ENCODE data around the gene BNIP1. TPM values are rescaled to one million over a fixed set of nuclear protein-coding genes. Genes with fewer than 3 reads are reported as not detected.

Gene BNIP1
- total RNA-seq, 2 experiments from 2014 or later: 29.4 to 30.4 TPM

DNA sequence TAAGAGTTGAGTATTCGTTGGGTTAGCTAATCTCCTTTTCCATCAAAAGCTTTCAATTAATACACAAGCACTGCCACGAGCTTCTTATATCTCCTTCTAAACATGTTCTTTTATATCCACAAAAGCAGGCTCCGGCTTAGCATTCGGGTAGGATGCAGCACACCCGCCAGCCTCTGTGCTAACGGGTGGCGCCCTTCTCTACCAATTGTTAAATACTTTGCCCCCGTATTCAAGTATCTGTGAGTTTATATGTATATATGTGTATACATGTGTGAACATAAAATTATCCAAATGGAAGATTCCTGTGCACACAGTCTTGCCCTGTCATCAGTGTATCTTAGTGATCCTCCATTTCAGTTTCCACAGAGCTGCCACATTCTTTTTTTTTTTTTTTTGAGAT is 27.8 kb downstream of the BNIP1 start:
- Mint-ChIP-seq H3K4me3 (no peak overlapping the region), H3K27ac (no peak overlapping the region), H3K4me1 (ENCODE audit: low read depth) (no peaks in the 10 kb centered on the region), H3K36me3 (ENCODE audit: low read depth) (no peaks in the 10 kb centered on the region), H3K9me3 (no peaks in the 10 kb centered on the region), H3K27me3 (ENCODE audit: low read depth) (no peaks in the 10 kb centered on the region)
- CTCF ChIA-PET: no interaction called here
- no peak for DNase-seq
- intact Hi-C loops (cut with micrococcal nuclease): no loop called here

DNA sequence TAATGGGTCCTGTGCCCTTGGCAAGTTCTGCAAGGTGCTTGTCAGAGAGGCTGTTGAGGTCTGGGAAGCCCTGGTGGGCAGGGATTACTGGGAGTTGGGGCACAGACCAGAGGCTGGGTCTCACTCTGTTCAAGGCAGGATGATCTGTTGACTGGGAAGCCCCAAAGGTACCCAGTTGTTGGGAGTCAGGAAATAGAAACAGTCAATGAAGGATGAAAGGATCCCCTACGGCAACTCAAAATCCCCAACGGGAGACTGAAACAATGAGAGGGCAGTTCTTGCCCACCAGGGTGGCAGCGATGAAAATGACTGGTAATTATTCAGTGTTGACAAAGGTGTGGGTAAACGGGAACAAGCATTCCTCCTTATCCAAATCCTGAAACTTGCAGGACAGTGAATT is 31.2 kb downstream of the BNIP1 start:
- H3K4me3 Mint-ChIP-seq: no peak overlapping the region
- H3K4me1 Mint-ChIP-seq (ENCODE audit: low read depth): no peaks in the 10 kb centered on the region
- CTCF ChIA-PET: no interaction called here
- no peak for DNase-seq
- H3K27ac Mint-ChIP-seq: no peak overlapping the region
- no peaks in the 10 kb centered on the region for H3K27me3 Mint-ChIP-seq (ENCODE audit: low read depth)
- intact Hi-C loops (cut with micrococcal nuclease): no loop called here
- no peaks in the 10 kb centered on the region for H3K36me3 Mint-ChIP-seq (ENCODE audit: low read depth)
- H3K9me3 Mint-ChIP-seq: peaks cover 5% of the 10 kb centered on the region

DNA sequence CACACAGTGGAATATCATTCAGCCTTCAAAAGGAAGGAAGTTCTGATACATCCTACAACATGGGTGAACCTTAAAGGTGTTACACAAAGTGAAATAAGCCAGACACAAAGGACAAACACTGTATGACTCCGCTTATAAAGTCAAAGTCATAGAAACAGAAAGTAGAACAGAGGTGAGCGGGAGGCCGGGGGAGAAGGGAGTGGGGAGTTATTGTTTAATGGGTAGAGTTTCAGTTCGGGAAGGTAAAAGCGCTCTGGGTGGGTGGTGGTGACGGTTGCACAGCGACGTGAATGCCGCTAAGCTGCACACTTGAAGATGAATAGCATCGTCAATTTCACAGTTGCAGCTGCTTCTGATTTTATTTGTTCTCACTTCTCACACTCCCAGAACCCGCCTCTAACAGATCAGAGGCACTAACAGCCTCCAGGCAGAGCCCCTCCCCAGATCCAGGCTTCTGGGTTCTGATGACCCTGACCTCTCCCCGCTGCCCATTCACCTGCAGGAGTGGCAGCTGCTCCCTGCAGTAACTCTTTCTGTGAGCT is 34.1 kb downstream of the BNIP1 start:
- intact Hi-C loops (cut with micrococcal nuclease): no loop called here
- no peak for DNase-seq
- H3K4me1 Mint-ChIP-seq (ENCODE audit: low read depth): no peaks in the 10 kb centered on the region
- H3K4me3 Mint-ChIP-seq: no peak overlapping the region
- H3K36me3 Mint-ChIP-seq (ENCODE audit: low read depth): no peaks in the 10 kb centered on the region
- CTCF ChIA-PET: no interaction called here
- H3K27me3 Mint-ChIP-seq (ENCODE audit: low read depth): no peaks in the 10 kb centered on the region
- no peak overlapping the region for H3K27ac Mint-ChIP-seq
- peaks cover 5% of the 10 kb centered on the region for H3K9me3 Mint-ChIP-seq

DNA sequence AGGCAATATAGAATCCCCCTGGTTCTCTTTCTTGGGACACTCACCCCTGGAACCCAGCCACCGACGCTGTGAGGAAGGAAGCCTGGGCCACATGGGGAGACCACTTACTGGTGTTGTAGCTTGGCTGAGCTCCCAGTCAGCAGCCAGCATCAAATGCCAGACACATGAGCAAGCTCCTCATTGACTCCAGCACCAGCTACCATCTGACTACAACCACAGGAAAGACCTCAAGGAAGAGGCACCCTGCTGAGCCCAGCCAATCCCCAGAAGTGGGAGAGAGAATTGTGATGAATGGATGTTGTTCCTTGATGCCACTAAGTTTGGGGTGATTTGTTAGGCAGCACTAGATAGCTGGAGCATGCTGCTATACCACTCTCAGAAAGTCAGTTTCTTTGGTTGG is 36.0 kb downstream of the BNIP1 start:
- CTCF ChIA-PET: no interaction called here
- no peak overlapping the region for H3K27ac Mint-ChIP-seq
- intact Hi-C loops (cut with micrococcal nuclease): no loop called here
- DNase-seq: no peak
- H3K9me3 Mint-ChIP-seq: peaks cover 5% of the 10 kb centered on the region
- no peaks in the 10 kb centered on the region for H3K4me1 Mint-ChIP-seq (ENCODE audit: low read depth)
- no peaks in the 10 kb centered on the region for H3K36me3 Mint-ChIP-seq (ENCODE audit: low read depth)
- no peaks in the 10 kb centered on the region for H3K27me3 Mint-ChIP-seq (ENCODE audit: low read depth)
- H3K4me3 Mint-ChIP-seq: no peak overlapping the region

DNA sequence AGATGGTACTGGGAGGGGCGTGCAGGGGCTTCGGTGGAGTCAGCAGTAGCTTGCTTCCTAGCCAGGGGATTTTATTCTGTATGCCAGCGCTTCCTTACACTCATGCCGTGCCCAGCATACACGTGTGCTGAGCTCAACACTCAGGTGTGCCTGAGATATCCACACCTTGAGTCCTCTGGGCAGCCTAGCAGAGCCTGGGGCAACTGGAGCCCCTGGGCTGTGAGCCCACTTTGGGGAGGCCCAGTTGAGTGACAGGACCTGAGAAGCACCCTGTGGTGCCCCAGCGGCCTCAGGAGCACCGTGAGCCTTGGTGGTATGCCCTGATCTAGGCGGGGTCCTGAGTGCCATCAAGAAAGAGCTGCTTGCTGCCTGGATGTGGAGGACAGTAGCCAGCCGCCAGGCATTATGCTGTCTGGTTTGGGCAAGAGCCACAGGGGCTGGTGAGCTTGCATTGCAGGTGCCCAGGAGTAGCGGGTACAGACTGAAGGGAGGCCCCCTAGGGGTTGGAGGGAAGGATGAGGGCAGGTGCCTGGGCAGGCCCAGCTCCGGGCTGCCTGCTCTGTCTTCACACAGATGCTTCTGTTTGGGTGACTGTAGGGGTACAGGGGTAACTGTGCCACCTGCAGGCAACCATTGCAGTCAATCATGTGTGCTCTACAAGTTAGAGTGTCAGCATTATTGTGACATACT is 42.9 kb downstream of the BNIP1 start:
- Mint-ChIP-seq H3K9me3 (no peaks in the 10 kb centered on the region), H3K4me1 (ENCODE audit: low read depth) (no peaks in the 10 kb centered on the region), H3K27ac (no peak overlapping the region), H3K36me3 (ENCODE audit: low read depth) (no peaks in the 10 kb centered on the region), H3K27me3 (ENCODE audit: low read depth) (no peaks in the 10 kb centered on the region), H3K4me3 (no peak overlapping the region)
- CTCF ChIA-PET: interaction anchor here (0.9 to 1.3 kb wide), 4 partner anchors 15 to 225 kb away, joined by 3 to 4 read pairs (median 3); no protein-coding TSS in a partner anchor
- peak; percentile 41 for DNase-seq
- intact Hi-C loops (cut with micrococcal nuclease): loop anchor here (1.0 kb wide), 1 partner anchor 203 kb away; no protein-coding TSS in a partner anchor

DNA sequence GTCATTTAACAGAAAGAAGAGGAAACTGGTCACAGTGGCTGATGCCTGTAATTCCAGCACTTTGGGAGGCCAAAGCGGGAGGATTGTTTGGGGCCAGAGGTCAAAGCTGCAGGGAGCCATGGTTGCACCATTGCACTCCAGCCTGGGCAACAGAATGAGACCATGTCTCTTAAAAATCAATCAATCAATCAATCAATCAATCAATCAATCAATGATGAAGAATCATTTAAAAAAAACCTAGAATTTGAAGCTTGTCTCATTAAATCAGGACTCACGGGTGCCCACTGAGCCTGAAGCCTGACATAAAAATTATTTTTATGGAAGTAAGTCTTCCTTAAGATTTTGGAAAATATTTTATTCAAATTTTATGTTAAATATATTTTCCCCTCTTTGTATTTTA is 43.9 kb downstream of the BNIP1 start:
- Mint-ChIP-seq H3K9me3 (no peaks in the 10 kb centered on the region), H3K36me3 (ENCODE audit: low read depth) (no peaks in the 10 kb centered on the region), H3K27ac (no peak overlapping the region), H3K4me3 (no peak overlapping the region), H3K4me1 (ENCODE audit: low read depth) (no peaks in the 10 kb centered on the region), H3K27me3 (ENCODE audit: low read depth) (no peaks in the 10 kb centered on the region)
- DNase-seq: no peak
- CTCF ChIA-PET: no interaction called here
- intact Hi-C loops (cut with micrococcal nuclease): no loop called here

DNA sequence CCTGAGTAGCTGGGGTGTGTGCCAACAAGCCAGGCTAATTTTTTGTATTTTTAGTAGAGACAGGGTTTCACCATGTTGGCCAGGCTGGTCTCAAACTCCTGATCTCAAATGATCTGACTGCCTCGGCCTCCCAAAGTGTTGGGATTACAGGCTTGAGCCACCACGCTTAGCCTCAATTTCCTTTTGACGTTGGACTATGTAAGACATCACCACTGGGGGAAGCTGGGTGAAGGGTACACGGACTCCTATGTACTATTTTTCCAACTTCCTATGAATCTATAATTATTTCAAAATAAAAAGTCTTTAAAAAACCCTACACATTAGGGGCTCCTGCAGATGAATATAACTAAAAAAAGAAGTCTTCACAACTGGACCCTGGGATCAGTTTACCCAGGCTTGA is 46.7 kb downstream of the BNIP1 start:
- no peaks in the 10 kb centered on the region for H3K4me1 Mint-ChIP-seq (ENCODE audit: low read depth)
- H3K27me3 Mint-ChIP-seq (ENCODE audit: low read depth): no peaks in the 10 kb centered on the region
- CTCF ChIA-PET: no interaction called here
- H3K9me3 Mint-ChIP-seq: no peaks in the 10 kb centered on the region
- no peak for DNase-seq
- no peak overlapping the region for H3K4me3 Mint-ChIP-seq
- intact Hi-C loops (cut with micrococcal nuclease): no loop called here
- H3K36me3 Mint-ChIP-seq (ENCODE audit: low read depth): no peaks in the 10 kb centered on the region
- no peak overlapping the region for H3K27ac Mint-ChIP-seq

DNA sequence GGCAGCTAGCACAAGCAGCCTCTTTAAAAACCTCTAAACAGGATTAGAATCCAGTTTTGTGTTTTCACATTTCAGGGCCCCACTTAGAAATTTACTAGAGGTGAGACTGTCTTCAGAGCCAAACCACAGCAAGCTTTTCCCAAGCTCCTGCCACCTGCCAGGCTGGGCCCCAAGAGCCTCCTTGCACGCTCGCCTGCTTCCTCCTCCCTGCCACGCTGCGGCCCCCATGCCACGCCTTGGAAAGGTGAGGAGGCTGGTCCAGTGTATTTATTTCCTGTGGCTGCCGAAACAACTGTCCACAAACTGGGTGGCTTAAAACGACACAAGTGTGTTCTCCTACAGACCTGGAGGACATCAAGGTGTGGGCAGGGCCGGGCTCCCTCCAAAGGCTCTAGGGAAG is 47.2 kb downstream of the BNIP1 start:
- intact Hi-C loops (cut with micrococcal nuclease): no loop called here
- H3K9me3 Mint-ChIP-seq: no peaks in the 10 kb centered on the region
- no peak for DNase-seq
- H3K36me3 Mint-ChIP-seq (ENCODE audit: low read depth): no peaks in the 10 kb centered on the region
- no peak overlapping the region for H3K4me3 Mint-ChIP-seq
- H3K27me3 Mint-ChIP-seq (ENCODE audit: low read depth): no peaks in the 10 kb centered on the region
- H3K27ac Mint-ChIP-seq: no peak overlapping the region
- CTCF ChIA-PET: no interaction called here
- H3K4me1 Mint-ChIP-seq (ENCODE audit: low read depth): no peaks in the 10 kb centered on the region

DNA sequence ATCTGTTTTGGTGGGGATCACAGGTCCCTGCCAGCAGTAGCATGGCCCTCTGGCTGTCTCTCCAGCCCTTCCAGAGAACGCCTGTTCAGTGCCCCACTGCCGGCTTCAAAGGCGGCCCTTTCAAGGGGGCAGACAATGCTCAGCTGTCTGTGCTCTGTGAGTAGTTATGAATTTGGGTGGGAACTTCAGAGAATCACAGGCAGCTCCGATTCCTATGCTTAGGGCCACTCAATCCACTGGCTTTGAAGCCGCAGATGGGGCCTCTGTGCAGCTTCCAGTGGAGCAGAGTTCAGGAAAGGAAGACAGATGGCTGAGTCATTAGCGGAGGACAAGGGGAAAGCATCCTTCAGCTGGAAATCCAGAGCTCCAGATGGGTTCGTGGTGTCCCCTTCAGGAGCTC is 48.2 kb downstream of the BNIP1 start:
- DNase-seq: no peak
- CTCF ChIA-PET: no interaction called here
- intact Hi-C loops (cut with micrococcal nuclease): no loop called here
- Mint-ChIP-seq H3K36me3 (ENCODE audit: low read depth) (no peaks in the 10 kb centered on the region), H3K27ac (no peak overlapping the region), H3K27me3 (ENCODE audit: low read depth) (no peaks in the 10 kb centered on the region), H3K4me1 (ENCODE audit: low read depth) (no peaks in the 10 kb centered on the region), H3K9me3 (no peaks in the 10 kb centered on the region), H3K4me3 (no peak overlapping the region)

DNA sequence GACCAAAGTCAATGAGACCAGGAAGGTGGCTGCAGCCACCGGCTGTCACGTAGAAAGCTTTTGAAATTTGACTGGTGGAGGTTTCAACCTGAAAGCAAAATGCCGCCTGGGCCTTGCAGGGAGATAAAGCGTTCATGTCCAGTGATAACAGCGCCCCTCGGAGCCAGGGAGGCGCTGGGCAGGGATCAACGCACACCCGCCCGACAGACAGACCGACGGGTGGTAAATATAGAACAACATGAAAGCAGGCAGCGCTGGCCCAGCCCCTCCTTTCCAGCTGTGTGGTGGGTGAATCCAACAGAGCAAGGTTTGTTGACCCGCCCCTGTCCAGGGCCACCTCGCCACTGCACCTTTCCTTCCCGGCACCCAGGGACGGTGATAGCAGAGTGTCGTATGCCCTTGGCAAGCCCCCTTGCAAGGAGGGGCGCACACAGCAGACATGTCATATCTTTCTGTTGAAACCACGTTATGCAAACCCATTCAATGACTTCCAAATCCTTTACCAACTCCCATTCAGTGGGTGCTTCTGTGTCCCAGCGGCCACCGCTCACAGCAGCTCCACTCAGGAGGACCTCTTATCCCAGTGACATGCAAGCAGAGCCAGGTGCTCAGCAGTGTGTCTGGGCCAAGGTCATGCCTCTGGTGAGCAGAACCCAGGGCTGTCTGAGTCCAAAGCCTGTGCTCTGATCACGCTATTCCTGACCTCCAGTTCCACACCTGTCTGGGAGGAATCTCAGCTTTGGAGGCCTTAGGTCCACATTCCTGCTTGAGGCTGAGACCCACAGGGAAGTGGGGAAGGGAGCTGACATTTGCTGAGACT is 52.0 kb downstream of the BNIP1 start:
- CTCF ChIA-PET: interaction anchor here (0.7 to 1.0 kb wide), 2 partner anchors 139 to 265 kb away, joined by 3 read pairs; no protein-coding TSS in a partner anchor
- peaks cover 7% of the 10 kb centered on the region for H3K9me3 Mint-ChIP-seq
- no peak overlapping the region for H3K4me3 Mint-ChIP-seq
- H3K36me3 Mint-ChIP-seq (ENCODE audit: low read depth): peaks cover 3% of the 10 kb centered on the region
- H3K27ac Mint-ChIP-seq: no peak overlapping the region
- no peaks in the 10 kb centered on the region for H3K4me1 Mint-ChIP-seq (ENCODE audit: low read depth)
- peaks cover 1% of the 10 kb centered on the region for H3K27me3 Mint-ChIP-seq (ENCODE audit: low read depth)
- no peak for DNase-seq
- intact Hi-C loops (cut with micrococcal nuclease): no loop called here

DNA sequence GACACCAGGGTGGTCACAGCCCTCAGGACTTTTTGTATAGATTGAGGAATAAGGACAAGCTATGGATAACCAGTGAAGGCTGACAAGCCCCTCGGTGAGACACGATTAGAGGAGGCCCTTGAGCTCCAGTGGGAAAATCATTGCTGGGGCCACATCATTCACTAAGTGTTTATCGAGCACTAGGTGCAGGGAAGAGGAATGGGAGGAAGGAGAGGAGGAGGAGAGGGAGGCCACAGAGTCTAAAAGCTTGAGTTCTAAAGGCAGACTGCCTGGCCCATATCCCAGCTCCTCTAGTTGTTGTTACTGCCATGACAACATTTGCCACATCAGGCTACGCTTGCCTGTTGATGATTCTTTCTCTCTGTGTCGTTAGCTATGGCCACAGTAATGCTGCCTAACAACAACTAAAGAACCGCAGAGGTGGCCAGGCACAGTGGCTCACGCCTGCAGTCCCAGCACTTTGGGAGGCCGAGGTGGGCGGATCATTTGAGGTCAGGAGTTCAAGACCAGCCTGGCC is 53.1 kb downstream of the BNIP1 start:
- Mint-ChIP-seq H3K27ac (no peak overlapping the region), H3K4me3 (no peak overlapping the region), H3K4me1 (ENCODE audit: low read depth) (no peaks in the 10 kb centered on the region), H3K27me3 (ENCODE audit: low read depth) (peaks cover 5% of the 10 kb centered on the region), H3K36me3 (ENCODE audit: low read depth) (peaks cover 3% of the 10 kb centered on the region), H3K9me3 (peaks cover 7% of the 10 kb centered on the region)
- CTCF ChIA-PET: interaction anchor here (0.7 kb wide), 1 partner anchor 266 kb away, joined by 3 read pairs; no protein-coding TSS in a partner anchor
- no peak for DNase-seq
- intact Hi-C loops (cut with micrococcal nuclease): no loop called here

DNA sequence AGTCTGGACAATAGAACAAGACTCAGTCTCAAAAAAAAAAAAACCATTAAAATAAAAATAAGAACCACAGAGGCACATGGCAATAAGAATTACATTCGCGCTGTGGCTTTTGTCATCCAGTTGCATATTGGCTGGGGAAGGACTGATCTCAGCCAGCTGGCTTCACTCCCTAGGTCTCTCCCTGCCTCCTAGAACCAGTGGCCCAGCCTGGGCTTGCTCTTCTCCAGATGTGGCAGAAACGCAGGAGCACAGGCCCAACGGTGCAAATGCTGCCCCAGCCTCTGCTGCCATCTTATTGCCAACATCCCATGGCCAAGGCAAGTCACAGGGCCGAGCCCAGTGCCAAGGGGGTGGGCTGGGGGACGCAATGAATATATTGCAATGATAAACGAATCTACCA is 53.7 kb downstream of the BNIP1 start:
- Mint-ChIP-seq H3K27ac (no peak overlapping the region), H3K27me3 (ENCODE audit: low read depth) (peaks cover 10% of the 10 kb centered on the region), H3K36me3 (ENCODE audit: low read depth) (peaks cover 3% of the 10 kb centered on the region), H3K4me1 (ENCODE audit: low read depth) (no peaks in the 10 kb centered on the region), H3K4me3 (no peak overlapping the region), H3K9me3 (peaks cover 7% of the 10 kb centered on the region)
- CTCF ChIA-PET: no interaction called here
- intact Hi-C loops (cut with micrococcal nuclease): no loop called here
- DNase-seq: no peak
